Effector CD8-positive, alpha-beta T cell (primary cell): Measurements from ENCODE around the gene KCTD12.
"Not testable (repeated sequence)": the region's sequence is repeated elsewhere in the genome, so short reads cannot be mapped to it uniquely, and the experiment has no call there.

Experiments
- DNase-seq: peaks from one replicate; lab custom pipeline; 2025; lab: John Stamatoyannopoulos, UW
- total RNA-seq, 4 experiments: gene quantifications; one replicate each; lab custom pipeline; 2026; lab: John Stamatoyannopoulos, UW

Gene KCTD12
- 2.1 to 9.9 (median 3.1) reads per million in 4 experiments for total RNA-seq

- DNase-seq, result peak; percentile 76
Measured at GRCh38 chr13:76886292-76887075, at the start of gene KCTD12. TSS of gene KCTD12 (minus strand) at chr13:76886405. CDS start at chr13:76886148, 257 bp downstream.

DNA sequence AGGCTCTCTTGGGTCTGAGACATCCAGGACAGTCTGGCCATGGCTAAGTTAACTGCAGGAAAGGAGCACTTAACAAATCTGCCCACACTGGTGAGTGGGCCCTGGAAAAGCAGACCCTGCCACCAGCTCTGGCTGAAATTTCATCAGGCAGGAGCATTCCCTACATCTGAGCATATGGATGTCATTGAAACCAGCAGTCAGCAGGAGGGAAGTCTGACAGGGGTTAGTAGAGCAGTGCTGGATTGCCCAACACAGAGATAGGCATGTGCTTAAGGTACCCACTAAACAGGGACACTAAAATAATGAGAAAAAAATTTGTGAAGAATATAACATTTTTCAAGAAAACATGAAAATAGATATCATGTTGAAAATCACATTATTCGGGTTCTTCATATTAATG, 48.5 kb upstream of the KCTD12 start:
- DNase-seq, result no peak

DNA sequence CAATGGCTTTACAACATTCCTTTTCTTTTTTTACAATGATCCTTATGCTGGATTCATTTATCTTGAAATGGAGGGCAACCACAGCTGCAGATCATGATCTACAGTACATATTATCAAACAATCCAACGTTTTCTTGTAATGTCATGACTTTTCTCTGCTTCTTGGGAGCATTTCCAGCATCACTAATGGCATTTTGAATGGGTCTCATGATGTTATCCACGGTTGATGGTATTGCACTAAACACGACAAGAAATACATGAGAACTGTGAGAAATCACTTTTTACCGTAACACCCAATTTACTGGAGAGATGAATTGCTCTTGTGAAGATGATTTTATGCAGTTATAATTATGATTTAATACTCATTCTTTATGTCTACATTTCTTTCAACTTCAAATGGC, 45.9 kb upstream of the KCTD12 start:
- no peak for DNase-seq

DNA sequence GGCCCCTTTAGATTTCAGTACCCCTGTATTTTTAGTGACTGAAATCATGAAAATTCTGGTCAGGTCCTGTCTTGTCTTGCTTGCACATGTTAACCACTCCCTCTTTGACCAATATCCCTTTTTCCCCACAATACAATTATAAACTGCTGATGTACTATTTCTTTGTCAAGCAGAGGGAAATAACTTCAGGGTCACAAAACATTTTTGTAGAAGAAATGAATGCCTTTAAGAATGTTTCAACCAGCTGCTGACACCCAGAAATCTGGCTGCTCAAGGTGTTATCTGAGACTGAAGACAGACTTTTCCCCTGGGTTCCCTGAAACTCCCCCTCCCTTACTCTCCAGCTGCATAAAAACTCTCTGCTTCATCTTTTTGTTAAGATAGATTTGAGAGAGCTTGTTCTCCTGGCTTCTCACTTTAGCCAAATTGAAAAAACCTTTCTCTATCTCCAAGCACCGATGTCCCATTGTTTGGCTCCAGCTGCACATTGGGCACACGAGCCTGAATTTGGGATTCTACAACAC, 43.7 kb upstream of the KCTD12 start:
- DNase-seq, result no peak

- DNase-seq, result no peak
Measured at GRCh38 chr13:76929320-76929719, 43.1 kb upstream of the KCTD12 start.

- no peak for DNase-seq
Measured at GRCh38 chr13:76928456-76928855, 42.3 kb upstream of the KCTD12 start.

GRCh38 chr13:76927955-76928354, 41.8 kb upstream of the KCTD12 start:
- no peak for DNase-seq

- no peak for DNase-seq
Measured at GRCh38 chr13:76925115-76925514, 38.9 kb upstream of the KCTD12 start.

DNA sequence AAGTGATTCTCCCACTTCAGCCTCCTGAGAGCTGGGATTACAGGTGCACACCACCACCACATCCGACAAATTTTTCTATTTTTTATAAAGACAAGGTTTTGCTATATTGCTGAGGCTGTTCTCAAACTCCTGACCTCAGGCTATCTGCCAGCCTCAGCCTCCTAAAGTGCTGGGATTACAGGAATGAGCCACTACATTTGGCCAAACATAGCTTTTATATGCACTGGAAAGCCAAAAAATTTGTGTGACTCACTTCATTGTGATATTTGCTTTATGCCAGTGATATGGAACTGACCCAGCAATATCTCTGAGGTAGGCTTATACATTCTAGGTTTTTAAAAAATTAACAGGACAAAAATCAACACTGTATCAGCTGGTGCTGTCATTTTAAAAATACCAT, 35.3 kb upstream of the KCTD12 start:
- no peak for DNase-seq

GRCh38 chr13:76917755-76918481, 31.7 kb upstream of the KCTD12 start:
- DNase-seq, result not testable (repeated sequence)

DNA sequence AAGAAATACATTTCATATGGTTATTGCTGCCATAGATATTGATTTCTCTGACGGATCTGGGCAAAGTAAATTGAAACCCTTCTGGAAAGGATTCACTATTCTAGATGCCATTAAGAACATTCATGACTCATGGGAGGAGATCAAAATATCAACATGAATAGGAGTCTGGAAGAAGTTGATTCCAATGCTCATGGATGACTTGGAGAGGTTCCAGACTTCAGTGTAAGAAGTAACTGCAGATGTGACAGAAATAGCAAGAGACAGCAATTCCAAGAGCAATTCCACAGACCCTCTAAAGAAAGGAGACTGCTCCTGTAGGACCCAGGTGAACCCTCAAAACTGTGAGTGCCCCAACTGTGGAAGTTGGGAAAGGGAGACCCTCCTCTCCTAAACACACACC, 30.9 kb upstream of the KCTD12 start:
- DNase-seq, result no peak

GRCh38 chr13:76913898-76914297, 27.7 kb upstream of the KCTD12 start:
- no peak for DNase-seq

DNA sequence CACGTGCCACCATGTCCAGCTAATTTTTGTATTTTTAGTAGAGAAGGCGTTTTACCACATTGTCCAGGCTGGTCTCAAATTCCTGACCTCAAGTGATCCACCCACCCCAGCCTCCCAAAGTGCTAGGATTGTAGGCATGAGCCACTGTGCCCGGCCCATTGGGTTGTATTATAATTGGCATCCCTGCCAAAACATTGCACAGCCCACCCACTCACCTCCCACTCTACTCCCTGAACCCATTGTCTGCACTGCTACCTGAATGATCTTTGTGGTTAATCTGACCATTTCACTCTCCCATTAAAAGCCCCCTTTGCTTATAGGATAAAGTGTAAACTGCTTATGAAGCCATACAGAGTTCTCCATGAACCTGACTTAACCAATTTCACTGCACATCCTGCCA, 26.3 kb upstream of the KCTD12 start:
- no peak for DNase-seq

GRCh38 chr13:76904507-76904906, 18.3 kb upstream of the KCTD12 start:
- no peak for DNase-seq

DNA sequence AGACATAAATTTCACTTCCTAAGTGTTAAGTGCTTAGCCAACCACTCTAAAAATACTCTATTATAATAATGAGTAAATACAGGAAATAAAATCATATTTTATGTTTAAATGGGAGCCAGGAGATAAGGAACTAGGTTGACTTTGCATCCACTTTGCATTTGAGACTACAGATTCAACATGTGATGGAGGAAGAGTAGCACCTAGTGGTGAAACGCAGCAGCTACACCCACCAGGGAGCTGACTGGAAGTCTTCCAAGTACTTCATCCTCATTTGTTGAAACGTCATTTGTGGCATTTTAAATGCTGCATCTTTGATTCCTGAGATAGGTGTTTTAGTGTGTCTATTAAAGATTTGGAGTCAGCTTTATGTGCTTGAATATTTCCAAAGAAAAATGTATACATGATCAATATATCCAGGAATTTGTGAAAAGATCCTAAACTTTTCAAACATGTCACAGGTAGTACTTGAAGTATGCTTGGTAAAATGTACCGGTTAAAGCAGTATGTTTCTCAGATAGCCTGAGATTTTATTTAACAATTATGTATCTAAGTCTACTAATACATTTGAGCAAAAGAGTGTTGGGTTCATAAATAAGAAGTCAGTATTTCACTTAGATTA, 17.4 kb upstream of the KCTD12 start:
- peak; percentile 53 for DNase-seq

GRCh38 chr13:76899066-76899465, 12.9 kb upstream of the KCTD12 start:
- DNase-seq, result not testable (repeated sequence)

GRCh38 chr13:76897171-76897570, 11.0 kb upstream of the KCTD12 start:
- not testable (repeated sequence) for DNase-seq

DNA sequence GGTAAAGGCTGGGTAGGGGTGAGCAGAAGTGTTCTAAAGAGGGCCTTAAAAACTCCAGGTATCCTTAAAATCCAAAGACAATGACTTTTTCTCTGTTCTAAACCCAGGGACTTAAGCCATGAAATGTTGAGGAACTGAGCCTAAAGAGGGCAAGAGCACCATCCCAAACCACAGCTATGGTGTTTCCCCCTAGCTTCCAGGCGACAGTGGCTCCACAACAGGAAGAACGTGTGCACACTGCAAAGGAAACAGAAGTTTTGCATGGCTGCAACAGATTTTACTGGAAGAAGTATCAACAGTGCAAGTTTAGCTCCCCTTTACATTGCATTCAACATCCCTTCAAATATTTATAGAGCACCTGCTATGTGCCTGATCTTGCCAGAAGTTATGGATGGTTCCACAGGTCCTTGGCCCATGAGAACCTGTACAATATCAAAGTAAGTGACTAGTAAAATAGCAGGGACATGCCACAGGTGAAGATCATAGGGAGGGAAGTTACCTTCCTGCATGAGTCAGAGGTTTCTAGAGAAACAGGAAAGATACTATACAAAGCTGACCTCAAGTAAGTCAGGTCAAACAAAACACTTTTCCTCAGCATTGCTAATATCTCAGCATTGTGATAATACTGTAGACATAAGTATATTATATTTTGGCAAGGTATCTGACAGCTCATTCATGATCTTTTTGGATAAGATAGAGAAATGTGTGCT, 8.4 kb upstream of the KCTD12 start:
- DNase-seq, result no peak

- no peak for DNase-seq
Measured at GRCh38 chr13:76892488-76892887, 6.3 kb upstream of the KCTD12 start.

GRCh38 chr13:76890021-76890420, 3.8 kb upstream of the KCTD12 start:
- no peak for DNase-seq

DNA sequence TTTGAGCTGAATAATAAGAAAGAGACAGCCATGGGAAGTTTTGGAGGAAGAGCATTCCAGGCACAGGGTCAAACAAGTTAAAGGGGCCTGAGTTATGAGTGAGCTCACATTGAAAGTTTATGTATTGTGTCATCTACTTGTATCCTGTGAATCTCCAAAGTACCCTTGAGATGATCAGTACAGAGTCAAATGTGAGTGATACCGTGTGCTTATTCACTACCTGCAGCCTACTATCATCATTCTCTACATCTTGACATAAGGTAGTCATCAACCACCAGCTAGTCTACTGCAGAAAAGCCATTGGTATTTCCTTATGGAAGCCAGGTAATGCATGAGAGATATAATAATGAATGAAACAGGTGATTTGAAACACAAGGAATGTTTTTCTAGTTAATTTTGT, 3.0 kb upstream of the KCTD12 start:
- no peak for DNase-seq

GRCh38 chr13:76888421-76888820, 2.2 kb upstream of the KCTD12 start:
- DNase-seq, result no peak
